ENCODE measurements around the gene CCDC107.

The CCDC107 gene

DNA sequence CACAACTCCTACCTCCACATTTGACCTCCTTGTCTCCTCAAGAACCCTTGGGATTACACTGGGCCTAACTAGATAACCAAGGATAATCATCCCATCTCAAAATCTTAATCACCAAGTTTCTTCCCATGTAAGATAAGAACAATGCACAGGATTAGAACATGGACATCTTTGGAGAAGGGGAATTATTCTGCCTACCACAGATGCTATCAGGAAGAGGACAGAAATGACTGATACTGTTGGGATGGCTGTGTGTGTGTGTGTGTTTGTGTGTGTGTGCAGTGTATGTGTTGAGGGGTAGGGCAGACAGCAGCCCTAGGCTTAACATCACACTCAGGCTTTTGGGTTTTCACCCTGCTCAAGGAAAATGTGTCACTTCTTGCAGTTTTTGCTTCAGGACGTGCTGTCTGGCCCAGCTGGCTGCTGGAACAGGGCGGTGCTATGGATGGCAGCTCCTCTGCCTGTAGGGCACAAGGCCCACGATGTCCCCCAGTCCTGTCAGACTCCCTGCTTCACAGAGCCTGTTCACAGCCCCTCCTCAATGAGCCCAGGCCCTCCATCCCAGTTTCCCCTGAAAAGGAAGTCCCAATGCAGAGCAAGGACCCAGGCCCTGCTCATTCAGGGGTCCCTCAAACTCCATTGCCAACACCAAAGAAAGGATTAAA is 23.4 kb downstream of the CCDC107 start:
- Mint-ChIP-seq H3K27ac (peak overlapping the region; percentile 42), H3K4me1 (peaks cover 32% of the 10 kb centered on the region), H3K36me3 (no peaks in the 10 kb centered on the region), H3K27me3 (no peaks in the 10 kb centered on the region), H3K9me3 (no peaks in the 10 kb centered on the region), H3K4me3 (no peak overlapping the region)
- ATAC-seq: no peak

DNA sequence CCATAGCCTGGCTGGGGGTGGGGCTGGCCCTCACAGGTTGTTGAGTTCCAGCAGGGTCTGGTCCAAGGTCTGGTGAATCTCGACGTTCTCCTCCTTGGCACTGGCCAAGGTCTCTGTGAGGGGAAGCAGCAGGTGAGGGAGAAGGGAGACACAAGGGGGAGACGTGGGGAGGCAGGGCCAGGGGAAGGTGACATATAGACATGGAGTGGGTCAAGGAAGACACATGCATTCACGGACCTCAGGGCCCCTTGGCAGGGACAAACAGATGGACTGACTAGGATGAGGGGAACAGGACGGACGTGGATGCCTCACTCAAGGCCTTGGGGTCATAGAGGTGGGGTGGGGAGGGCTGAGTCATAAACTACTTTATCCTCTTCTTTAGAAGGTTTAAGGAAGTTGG is 24.0 kb downstream of the CCDC107 start:
- Mint-ChIP-seq H3K9me3 (no peaks in the 10 kb centered on the region), H3K36me3 (no peaks in the 10 kb centered on the region), H3K4me1 (peaks cover 31% of the 10 kb centered on the region), H3K4me3 (no peak overlapping the region), H3K27ac (peak overlapping the region; percentile 42), H3K27me3 (no peaks in the 10 kb centered on the region)
- no peak for ATAC-seq

GRCh38 chr9:35682520-35683315 is 24.6 kb downstream of the CCDC107 start:
- Mint-ChIP-seq H3K27ac (peak overlapping the region; percentile 42), H3K36me3 (no peaks in the 10 kb centered on the region), H3K4me1 (peaks cover 31% of the 10 kb centered on the region), H3K9me3 (no peaks in the 10 kb centered on the region), H3K4me3 (no peak overlapping the region), H3K27me3 (no peaks in the 10 kb centered on the region)
- no peak for ATAC-seq

DNA sequence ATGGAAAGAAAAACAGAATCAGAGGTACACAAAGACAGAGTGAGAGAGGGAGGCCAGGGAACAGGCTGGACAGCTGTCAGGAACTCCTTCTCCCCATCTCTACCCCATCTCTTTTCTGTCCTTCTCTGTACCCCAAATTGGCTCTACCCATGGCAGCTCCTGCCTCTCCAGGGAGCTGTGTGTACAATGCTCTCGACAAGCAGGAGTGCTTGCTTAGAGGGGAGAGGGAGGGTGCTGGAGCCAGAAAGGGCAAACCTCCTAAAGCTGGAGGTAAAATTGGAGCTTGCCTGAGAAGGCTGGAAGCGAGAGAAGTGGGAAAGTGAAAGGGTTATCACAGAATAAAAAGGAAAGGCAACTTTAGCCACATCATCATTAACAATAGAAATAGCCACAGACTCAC is 25.2 kb downstream of the CCDC107 start:
- H3K9me3 Mint-ChIP-seq: no peaks in the 10 kb centered on the region
- H3K27me3 Mint-ChIP-seq: no peaks in the 10 kb centered on the region
- H3K36me3 Mint-ChIP-seq: no peaks in the 10 kb centered on the region
- peaks cover 31% of the 10 kb centered on the region for H3K4me1 Mint-ChIP-seq
- H3K4me3 Mint-ChIP-seq: no peak overlapping the region
- H3K27ac Mint-ChIP-seq: no peak overlapping the region
- ATAC-seq: no peak

GRCh38 chr9:35684921-35685320 is 26.8 kb downstream of the CCDC107 start:
- peaks cover 33% of the 10 kb centered on the region for H3K4me1 Mint-ChIP-seq
- no peak for ATAC-seq
- H3K27me3 Mint-ChIP-seq: no peaks in the 10 kb centered on the region

DNA sequence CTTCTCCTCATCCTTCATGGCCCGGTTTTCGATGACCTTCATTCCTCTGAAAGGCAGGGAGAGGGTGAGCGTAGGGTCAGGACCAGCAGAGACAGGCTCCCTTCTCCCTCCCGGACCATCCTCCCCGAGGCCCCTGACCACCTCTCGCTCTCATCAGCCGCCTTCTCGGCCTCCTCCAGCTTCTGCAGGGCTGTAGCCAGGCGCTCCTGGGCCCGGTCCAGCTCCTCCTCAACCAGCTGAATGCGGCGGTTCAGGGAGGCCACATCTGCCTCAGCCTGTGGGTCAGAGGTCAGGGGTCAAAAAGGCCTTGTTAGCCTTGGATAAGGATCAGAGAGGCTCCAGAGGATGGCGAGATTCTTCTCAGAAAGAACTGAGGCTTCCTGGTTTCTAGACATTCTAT is 27.4 kb downstream of the CCDC107 start:
- H3K27ac Mint-ChIP-seq: no peak overlapping the region
- no peaks in the 10 kb centered on the region for H3K9me3 Mint-ChIP-seq
- H3K36me3 Mint-ChIP-seq: no peaks in the 10 kb centered on the region
- H3K27me3 Mint-ChIP-seq: no peaks in the 10 kb centered on the region
- H3K4me1 Mint-ChIP-seq: peaks cover 27% of the 10 kb centered on the region
- no peak overlapping the region for H3K4me3 Mint-ChIP-seq
- no peak for ATAC-seq

More at GRCh38 chr9:35684921-35685320, 26.8 kb downstream of the CCDC107 start:
- H3K4me3 Mint-ChIP-seq: no peak overlapping the region
- no peaks in the 10 kb centered on the region for H3K9me3 Mint-ChIP-seq
- H3K27ac Mint-ChIP-seq: no peak overlapping the region
- H3K36me3 Mint-ChIP-seq: no peaks in the 10 kb centered on the region

- Mint-ChIP-seq H3K27ac (no peak overlapping the region), H3K4me3 (no peak overlapping the region), H3K9me3 (no peaks in the 10 kb centered on the region), H3K36me3 (no peaks in the 10 kb centered on the region), H3K27me3 (no peaks in the 10 kb centered on the region), H3K4me1 (peaks cover 26% of the 10 kb centered on the region)
- no peak for ATAC-seq
Observed at GRCh38 chr9:35686222-35687203, 28.4 kb downstream of the CCDC107 start.

DNA sequence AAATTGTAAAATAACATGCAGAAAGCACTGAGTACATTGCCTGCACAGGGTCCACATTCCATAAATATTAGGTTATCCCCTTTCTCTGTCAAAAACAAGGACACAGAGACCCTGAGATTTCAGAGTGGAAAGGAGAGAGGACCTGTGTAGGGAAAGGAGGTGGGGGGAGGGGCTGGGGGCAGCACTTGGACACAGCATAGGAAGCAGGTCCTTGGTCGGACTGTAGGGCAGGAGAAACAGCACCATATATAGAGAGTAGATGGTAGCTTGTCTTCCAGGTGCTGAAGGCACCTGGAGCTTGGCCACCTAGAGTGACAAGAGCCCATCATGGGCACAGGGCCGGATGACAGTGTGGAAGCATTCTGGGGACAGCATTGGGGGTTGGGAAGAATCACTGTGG is 29.2 kb downstream of the CCDC107 start:
- H3K4me3 Mint-ChIP-seq: no peak overlapping the region
- H3K4me1 Mint-ChIP-seq: peaks cover 20% of the 10 kb centered on the region
- no peaks in the 10 kb centered on the region for H3K27me3 Mint-ChIP-seq

DNA sequence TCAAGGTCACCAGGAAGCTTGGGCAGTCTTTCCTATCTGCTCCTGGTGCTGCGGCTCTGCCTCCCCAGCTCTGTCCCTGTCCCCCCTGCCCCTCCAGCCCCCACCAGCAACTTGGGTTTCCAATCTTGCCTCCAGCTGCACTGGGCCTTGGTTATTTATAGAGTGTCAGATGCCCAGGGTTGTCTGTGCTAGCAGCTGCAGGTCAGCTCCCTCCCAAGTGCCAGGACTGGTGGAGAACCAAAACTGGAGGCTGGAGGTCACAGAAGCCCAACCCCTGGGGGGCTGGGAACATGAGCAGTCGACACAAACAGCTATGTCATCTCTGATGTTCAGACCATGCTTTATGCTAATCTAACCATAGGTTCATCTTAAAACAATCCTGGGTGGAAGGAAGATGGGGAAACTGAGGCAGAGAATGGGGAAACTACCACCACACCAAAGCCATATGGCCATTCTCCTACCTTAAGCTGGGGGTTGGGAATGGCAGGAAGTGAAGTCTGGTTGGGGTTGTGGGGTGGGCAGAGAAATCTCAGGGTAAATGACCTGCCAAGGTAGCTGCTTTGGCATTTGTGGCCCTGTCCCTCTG is 30.0 kb downstream of the CCDC107 start:
- no peak overlapping the region for H3K4me3 Mint-ChIP-seq
- no peaks in the 10 kb centered on the region for H3K36me3 Mint-ChIP-seq
- no peaks in the 10 kb centered on the region for H3K27me3 Mint-ChIP-seq
- ATAC-seq: no peak
- peaks cover 20% of the 10 kb centered on the region for H3K4me1 Mint-ChIP-seq
- H3K27ac Mint-ChIP-seq: no peak overlapping the region
- H3K9me3 Mint-ChIP-seq: no peaks in the 10 kb centered on the region

More for the DNA sequence above, 29.2 kb downstream of the CCDC107 start:
- ATAC-seq: no peak
- no peaks in the 10 kb centered on the region for H3K36me3 Mint-ChIP-seq
- no peaks in the 10 kb centered on the region for H3K9me3 Mint-ChIP-seq
- no peak overlapping the region for H3K27ac Mint-ChIP-seq

DNA sequence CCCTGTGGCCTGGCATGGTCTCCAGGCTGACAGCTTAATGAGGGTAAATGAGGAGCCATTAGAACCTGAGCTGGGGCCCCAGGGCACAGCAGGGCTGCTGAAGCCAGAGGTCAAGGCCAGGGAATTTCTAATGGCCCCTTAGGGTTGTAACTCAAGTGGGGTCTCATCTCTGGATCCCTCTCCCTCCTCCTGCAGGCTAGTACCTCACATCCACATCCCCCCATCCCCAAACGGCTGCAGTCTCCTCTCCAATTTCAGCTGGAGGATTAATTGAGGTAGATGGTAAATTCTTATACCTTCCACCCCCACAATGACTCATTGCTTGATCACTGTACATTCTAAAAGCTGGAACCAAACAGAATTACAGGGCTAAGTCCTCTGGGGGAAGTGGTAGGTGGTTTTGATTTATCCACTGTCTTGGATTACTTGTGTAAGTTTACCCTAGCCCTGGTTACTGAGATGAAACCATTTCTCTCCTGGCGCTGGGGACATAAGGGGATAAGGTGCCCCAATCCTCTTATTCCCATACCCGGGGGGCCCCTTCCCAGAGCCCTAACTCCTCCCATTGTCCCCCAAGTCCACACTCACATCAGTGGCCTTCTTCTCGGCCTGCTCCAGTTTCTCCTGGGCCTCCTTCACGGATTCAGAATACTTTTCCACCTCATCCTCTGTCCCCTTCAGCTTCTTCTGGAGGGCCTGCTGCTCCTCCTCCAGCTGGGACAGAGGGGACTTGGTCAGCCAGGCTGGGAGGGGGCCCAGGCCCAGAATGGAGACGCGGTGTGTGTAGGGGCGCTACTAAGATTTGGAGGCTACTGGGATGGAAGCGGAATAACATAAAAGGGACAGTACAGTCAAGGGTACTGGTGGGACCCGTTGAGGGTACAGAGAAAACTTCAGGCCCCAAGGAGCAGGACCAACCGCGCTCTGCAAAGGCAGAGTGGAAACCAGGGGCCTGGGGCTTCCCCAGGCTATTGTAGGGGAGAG is 30.8 kb downstream of the CCDC107 start:
- peak overlapping the region; percentile 3 for H3K27ac Mint-ChIP-seq

GRCh38 chr9:35689542-35690293 is 31.6 kb downstream of the CCDC107 start, which contains the start of gene TPM2:
TPM2 (minus strand) TSS chr9:35689925; CDS start chr9:35689817, 108 bp downstream.
- H3K4me1 Mint-ChIP-seq: peaks cover 20% of the 10 kb centered on the region
- ATAC-seq: peak; percentile 61
- no peaks in the 10 kb centered on the region for H3K36me3 Mint-ChIP-seq
- H3K9me3 Mint-ChIP-seq: no peaks in the 10 kb centered on the region
- H3K4me3 Mint-ChIP-seq: peak within 1 kb of the TSS; percentile 95
- H3K27me3 Mint-ChIP-seq: no peaks in the 10 kb centered on the region
- H3K27ac Mint-ChIP-seq: peak within 1 kb of the TSS; percentile 83

More for the DNA sequence above, 30.8 kb downstream of the CCDC107 start:
- peak overlapping the region; percentile 26 for H3K4me3 Mint-ChIP-seq
- no peaks in the 10 kb centered on the region for H3K9me3 Mint-ChIP-seq
- H3K36me3 Mint-ChIP-seq: no peaks in the 10 kb centered on the region
- no peak for ATAC-seq
- no peaks in the 10 kb centered on the region for H3K27me3 Mint-ChIP-seq
- peaks cover 20% of the 10 kb centered on the region for H3K4me1 Mint-ChIP-seq

DNA sequence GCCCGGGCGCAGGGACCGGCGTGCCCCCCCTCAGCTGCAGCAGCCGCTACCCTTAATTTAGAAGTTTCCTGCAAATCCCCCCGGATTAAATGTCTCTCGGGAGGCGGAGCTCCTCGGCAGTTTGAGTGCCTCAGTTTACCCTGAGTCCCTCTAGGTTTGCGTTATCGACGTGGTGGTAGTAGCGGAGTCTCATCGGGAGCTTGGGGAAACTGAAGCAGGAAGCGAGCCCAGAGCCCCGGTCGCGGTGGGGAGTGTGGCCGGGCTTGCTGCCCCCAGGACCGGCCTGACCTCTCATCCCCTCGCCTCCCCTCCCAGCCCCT is 32.2 kb downstream of the CCDC107 start:
- H3K27me3 Mint-ChIP-seq: no peaks in the 10 kb centered on the region
- H3K4me1 Mint-ChIP-seq: peaks cover 20% of the 10 kb centered on the region
- no peaks in the 10 kb centered on the region for H3K9me3 Mint-ChIP-seq
- peak overlapping the region; percentile 75 for H3K4me3 Mint-ChIP-seq
- H3K27ac Mint-ChIP-seq: peak overlapping the region; percentile 83
- H3K36me3 Mint-ChIP-seq: no peaks in the 10 kb centered on the region
- no peak for ATAC-seq

DNA sequence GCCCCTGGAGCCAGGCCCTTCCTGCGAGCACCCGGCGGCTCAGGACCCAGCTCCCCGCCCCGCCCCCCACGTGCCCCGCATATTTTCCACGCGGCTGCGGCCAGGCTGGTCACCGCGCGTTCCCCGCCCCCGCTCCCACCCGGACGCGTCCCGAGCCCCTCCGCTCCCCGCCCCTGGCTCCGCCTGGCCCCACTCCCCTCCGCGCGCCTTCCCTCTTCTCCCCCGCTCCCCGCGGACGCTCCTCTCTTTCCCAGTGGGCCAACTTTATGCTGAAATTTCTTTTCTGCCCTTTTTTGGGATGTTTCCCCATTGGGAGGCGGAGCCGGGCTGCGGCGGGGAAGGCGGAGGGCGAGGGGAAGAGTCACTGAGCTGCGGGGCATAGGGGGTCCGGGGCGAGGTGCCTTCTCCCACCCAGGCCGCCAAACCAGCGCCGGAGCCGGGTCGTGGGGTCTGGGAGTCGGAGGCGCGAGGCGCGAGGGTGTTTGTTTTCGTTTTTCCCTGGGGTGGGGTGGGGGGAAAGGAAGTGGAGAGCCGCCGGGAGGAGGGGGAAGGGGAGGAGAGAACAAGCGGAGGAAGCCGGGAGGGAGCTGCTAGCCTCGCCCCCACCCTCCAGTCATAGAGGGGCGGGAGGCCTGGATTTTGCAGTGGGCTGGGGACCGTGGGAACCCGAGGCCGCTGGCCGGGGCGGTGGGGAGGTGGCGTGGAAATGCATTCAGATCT is 32.7 kb downstream of the CCDC107 start:
- peak; percentile 27 for ATAC-seq
- no peaks in the 10 kb centered on the region for H3K36me3 Mint-ChIP-seq
- no peaks in the 10 kb centered on the region for H3K27me3 Mint-ChIP-seq
- H3K27ac Mint-ChIP-seq: peak overlapping the region; percentile 83
- H3K9me3 Mint-ChIP-seq: no peaks in the 10 kb centered on the region
- peak overlapping the region; percentile 95 for H3K4me3 Mint-ChIP-seq
- peaks cover 20% of the 10 kb centered on the region for H3K4me1 Mint-ChIP-seq

Data from stimulated activated memory B cell treated with anti-CD40 and anti-IgM and Interleukin-4, amounts not matched to agents 10 μg/mL and 1 μg/mL and 100 μg/mL, for 72 hours (primary cell).